Activated naive CD4-positive, alpha-beta T cell treated with anti-CD3 and anti-CD28 coated beads, Interleukin-2, amount 50 U/mL, for 72 hours (primary cell): ENCODE measurements around the gene ACKR4. TPM values are rescaled to one million over a fixed set of nuclear protein-coding genes. Genes with fewer than 3 reads are reported as not detected.
"Not testable (repeated sequence)": the region's sequence is repeated elsewhere in the genome, so short reads cannot be mapped to it uniquely, and the experiment has no call there.

ENCODE experiments used
- ATAC-seq, 2 donors: fragments of 150-1000 bp; cut with Tn5 transposase; 2 replicates each; pipeline ENCODE4 v1.10.0; 2021; ENCODE audit warnings: mild to moderate bottlenecking in 2 of 2, moderate library complexity in 2 of 2
- DNase-seq, 2 donors: peaks; one replicate each; pipeline ENCODE4 v3.0.0; 2021 to 2022; ENCODE audit warnings: low spot score in 2 of 2
- H3K27ac Mint-ChIP-seq, 2 donors: one replicate each; pipeline ENCODE4 v1.8.0; 2022; ENCODE audit warnings: mild to moderate bottlenecking in 2 of 2, mixed read lengths in 2 of 2
- H3K36me3 Mint-ChIP-seq, 2 donors: one replicate each; pipeline ENCODE4 v1.8.0; 2022; ENCODE audit warnings: mixed read lengths in 2 of 2
- H3K9me3 Mint-ChIP-seq, 2 donors: one replicate each; pipeline ENCODE4 v1.8.0; 2022; ENCODE audit warnings: mixed read lengths in 2 of 2
- total RNA-seq, 2 donors: library from RNA; stranded (reverse); gene quantifications; one replicate each; pipeline ENCODE4 v1.2.3, GENCODE V29; 2022

Gene ACKR4
- total RNA-seq, 2 donors from 2014 or later = 0.51 to 1.2 TPM

- DNase-seq = no peak
- H3K9me3 Mint-ChIP-seq = no peaks in the 10 kb centered on the region
- H3K36me3 Mint-ChIP-seq = peaks cover 5 to 20% of the 10 kb centered on the region in 2 donors
- no peak overlapping the region for H3K27ac Mint-ChIP-seq
- ATAC-seq = no peak
Measured at GRCh38 chr3:132573797-132574211, 23.3 kb upstream of the ACKR4 start.

GRCh38 chr3:132587401-132587800 lies 9.7 kb upstream of the ACKR4 start:
- H3K9me3 Mint-ChIP-seq = peaks cover 6% of the 10 kb centered on the region in 2 donors
- no peak for ATAC-seq
- peaks cover 7 to 26% of the 10 kb centered on the region in 2 donors for H3K36me3 Mint-ChIP-seq

GRCh38 chr3:132592216-132592615 lies 4.9 kb upstream of the ACKR4 start:
- ATAC-seq = no peak
- H3K9me3 Mint-ChIP-seq = peaks cover 3 to 4% of the 10 kb centered on the region in 2 donors

More at GRCh38 chr3:132587401-132587800, 9.7 kb upstream of the ACKR4 start:
- H3K27ac Mint-ChIP-seq = no peak overlapping the region
- no peak for DNase-seq

GRCh38 chr3:132593241-132593946 lies 3.7 kb upstream of the ACKR4 start:
- H3K9me3 Mint-ChIP-seq = no peaks in the 10 kb centered on the region
- H3K27ac Mint-ChIP-seq = no peak overlapping the region
- peaks cover 14 to 28% of the 10 kb centered on the region in 2 donors for H3K36me3 Mint-ChIP-seq
- ATAC-seq = no peak
- DNase-seq = no peak

More at GRCh38 chr3:132592216-132592615, 4.9 kb upstream of the ACKR4 start:
- peaks cover 13 to 34% of the 10 kb centered on the region in 2 donors for H3K36me3 Mint-ChIP-seq
- DNase-seq = no peak
- no peak overlapping the region for H3K27ac Mint-ChIP-seq

- H3K27ac Mint-ChIP-seq = no peak overlapping the region
- H3K9me3 Mint-ChIP-seq = no peaks in the 10 kb centered on the region
- H3K36me3 Mint-ChIP-seq = peaks cover 19 to 31% of the 10 kb centered on the region in 2 donors
- ATAC-seq (no peak), DNase-seq (no peak)
Measured at GRCh38 chr3:132593947-132594323, 3.1 kb upstream of the ACKR4 start.

GRCh38 chr3:132594498-132594897 lies 2.6 kb upstream of the ACKR4 start:
- DNase-seq = no peak
- Mint-ChIP-seq H3K27ac (no peak overlapping the region), H3K9me3 (no peaks in the 10 kb centered on the region), H3K36me3 (peaks cover 19 to 31% of the 10 kb centered on the region in 2 donors)
- no peak for ATAC-seq

- H3K27ac Mint-ChIP-seq = no peak overlapping the region
- H3K9me3 Mint-ChIP-seq = no peaks in the 10 kb centered on the region
- H3K36me3 Mint-ChIP-seq = peaks cover 19 to 29% of the 10 kb centered on the region in 2 donors
- ATAC-seq = no peak
- DNase-seq = no peak
Measured at GRCh38 chr3:132595014-132595413, 2.1 kb upstream of the ACKR4 start.

- peaks cover 13 to 17% of the 10 kb centered on the region in 2 donors for H3K36me3 Mint-ChIP-seq
- no peak for DNase-seq
- no peak overlapping the region for H3K27ac Mint-ChIP-seq
Measured at GRCh38 chr3:132596326-132596725, 744 bp upstream of the ACKR4 start.

GRCh38 chr3:132597660-132598059 lies 590 bp downstream of the ACKR4 start:
- DNase-seq = no peak
- no peak overlapping the region for H3K27ac Mint-ChIP-seq
- H3K9me3 Mint-ChIP-seq = no peaks in the 10 kb centered on the region
- H3K36me3 Mint-ChIP-seq = peaks cover 13 to 17% of the 10 kb centered on the region in 2 donors
- ATAC-seq = no peak

More at GRCh38 chr3:132596326-132596725, 744 bp upstream of the ACKR4 start:
- ATAC-seq = no peak
- H3K9me3 Mint-ChIP-seq = no peaks in the 10 kb centered on the region

GRCh38 chr3:132598181-132598580 lies 1.1 kb downstream of the ACKR4 start:
- Mint-ChIP-seq H3K36me3 (peaks cover 13 to 17% of the 10 kb centered on the region in 2 donors), H3K9me3 (no peaks in the 10 kb centered on the region), H3K27ac (no peak overlapping the region)
- DNase-seq (no peak), ATAC-seq (no peak)

GRCh38 chr3:132600614-132601013 lies 3.5 kb downstream of the ACKR4 start:
- not testable (repeated sequence) for H3K9me3 Mint-ChIP-seq, DNase-seq, ATAC-seq, H3K27ac Mint-ChIP-seq
- H3K36me3 Mint-ChIP-seq = peaks cover 10 to 13% of the 10 kb centered on the region in 2 donors

- Mint-ChIP-seq H3K36me3 (peaks cover 30 to 39% of the 10 kb centered on the region in 2 donors), H3K9me3 (peaks cover 3 to 5% of the 10 kb centered on the region in 2 donors), H3K27ac (no peak overlapping the region)
- DNase-seq (no peak), ATAC-seq (no peak)
Measured at GRCh38 chr3:132605374-132605792, 8.3 kb downstream of the ACKR4 start.

GRCh38 chr3:132606085-132606484 lies 9.0 kb downstream of the ACKR4 start:
- H3K9me3 Mint-ChIP-seq = peaks cover 3 to 5% of the 10 kb centered on the region in 2 donors
- H3K36me3 Mint-ChIP-seq = peaks cover 35 to 39% of the 10 kb centered on the region in 2 donors
- no peak for DNase-seq
- ATAC-seq = no peak
- H3K27ac Mint-ChIP-seq = no peak overlapping the region

- not testable (repeated sequence) for H3K27ac Mint-ChIP-seq, ATAC-seq
- peaks cover 39% of the 10 kb centered on the region in 2 donors for H3K36me3 Mint-ChIP-seq
Measured at GRCh38 chr3:132606620-132607019, 9.6 kb downstream of the ACKR4 start.

GRCh38 chr3:132615301-132615700 lies 18.2 kb downstream of the ACKR4 start:
- H3K9me3 Mint-ChIP-seq = peaks cover 7 to 11% of the 10 kb centered on the region in 2 donors
- H3K27ac Mint-ChIP-seq, DNase-seq, ATAC-seq: not testable (repeated sequence)
- H3K36me3 Mint-ChIP-seq = peaks cover 24 to 31% of the 10 kb centered on the region in 2 donors

More at GRCh38 chr3:132606620-132607019, 9.6 kb downstream of the ACKR4 start:
- not testable (repeated sequence) for DNase-seq, H3K9me3 Mint-ChIP-seq

- DNase-seq (no peak), ATAC-seq (no peak)
- Mint-ChIP-seq H3K36me3 (peaks cover 24 to 33% of the 10 kb centered on the region in 2 donors), H3K27ac (no peak overlapping the region), H3K9me3 (peaks cover 7 to 11% of the 10 kb centered on the region in 2 donors)
Measured at GRCh38 chr3:132615881-132616280, 18.8 kb downstream of the ACKR4 start.

GRCh38 chr3:132616780-132617179 lies 19.7 kb downstream of the ACKR4 start:
- no peak overlapping the region for H3K27ac Mint-ChIP-seq
- ATAC-seq (no peak), DNase-seq (no peak)
- peaks cover 7 to 11% of the 10 kb centered on the region in 2 donors for H3K9me3 Mint-ChIP-seq
- H3K36me3 Mint-ChIP-seq = peaks cover 24 to 32% of the 10 kb centered on the region in 2 donors

- H3K9me3 Mint-ChIP-seq = peaks cover 7% of the 10 kb centered on the region in 2 donors
- H3K27ac Mint-ChIP-seq = no peak overlapping the region
- ATAC-seq (no peak), DNase-seq (no peak)
- peaks cover 17% of the 10 kb centered on the region in 2 donors for H3K36me3 Mint-ChIP-seq
Measured at GRCh38 chr3:132622148-132622547, 25.1 kb downstream of the ACKR4 start.
